ENCODE measurements around the gene CACNB2. TPM values are rescaled to one million over a fixed set of nuclear protein-coding genes. Genes with fewer than 3 reads are reported as not detected.

The CACNB2 gene
- total RNA-seq, 4 donors from 2014 or later, result 11.6 to 13.8 (median 12.1) TPM

- no peak overlapping the region for H3K4me3 ChIP-seq
- H3K36me3 ChIP-seq, result no peaks in the 10 kb centered on the region
- H3K9me3 ChIP-seq, result no peaks in the 10 kb centered on the region
- TF ChIP-seq POLR2A (IDR thresholded peaks at IDR 0.05) (no peak), EP300 (IDR thresholded peaks at IDR 0.05) (no peak), POLR2AphosphoS5 (IDR thresholded peaks at IDR 0.05) (no peak), CTCF (IDR thresholded peaks at IDR 0.05) (no peak)
- H3K4me1 ChIP-seq, result peaks cover 14% of the 10 kb centered on the region
- DNase-seq (ENCODE audit: low spot score in 2 of 2), result no peak
- no peaks in the 10 kb centered on the region for H3K27me3 ChIP-seq
- no peak overlapping the region for H3K27ac ChIP-seq
- 49% methylated on average over 3 of the region's 3 CpGs for WGBS
Measured at GRCh38 chr10:18157881-18158280, 17.7 kb downstream of the CACNB2 start.

GRCh38 chr10:18158773-18159265, 18.6 kb downstream of the CACNB2 start:
- TF ChIP-seq CTCF (IDR thresholded peaks at IDR 0.05) (no peak), EP300 (IDR thresholded peaks at IDR 0.05) (no peak), POLR2AphosphoS5 (IDR thresholded peaks at IDR 0.05) (no peak)
- Histone ChIP-seq H3K36me3 (no peaks in the 10 kb centered on the region), H3K9me3 (no peaks in the 10 kb centered on the region), H3K4me1 (peaks cover 14% of the 10 kb centered on the region), H3K27me3 (no peaks in the 10 kb centered on the region), H3K27ac (no peak overlapping the region), H3K4me3 (no peak overlapping the region)
- WGBS, result 49% methylated on average over 2 of the region's 2 CpGs
- no peak for DNase-seq (ENCODE audit: low spot score in 2 of 2)

DNA sequence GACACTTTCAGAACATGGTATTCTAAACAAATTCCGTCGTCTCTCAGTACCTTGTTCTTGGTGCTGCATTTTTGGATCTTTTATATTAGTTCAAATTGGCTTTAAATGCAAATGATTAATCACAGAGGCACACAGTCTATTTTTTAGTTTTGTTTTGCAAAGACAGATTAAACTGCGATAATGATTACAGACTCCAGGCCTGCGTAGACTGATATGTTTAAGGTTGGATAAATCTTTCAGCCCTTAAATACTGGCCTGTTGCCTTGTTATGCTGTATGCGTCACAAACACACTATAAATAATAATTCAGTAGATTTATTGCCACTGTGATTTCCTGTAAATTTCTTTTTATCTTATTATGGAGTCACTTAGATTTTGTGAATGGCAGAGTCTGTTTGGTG, 19.3 kb downstream of the CACNB2 start:
- H3K4me1 ChIP-seq, result peaks cover 14% of the 10 kb centered on the region
- no peak overlapping the region for H3K27ac ChIP-seq
- WGBS, result 51% methylated on average over 5 of the region's 5 CpGs
- no peaks in the 10 kb centered on the region for H3K27me3 ChIP-seq
- no peaks in the 10 kb centered on the region for H3K9me3 ChIP-seq
- no peak for TF ChIP-seq POLR2A (IDR thresholded peaks at IDR 0.05)
- no peak for TF ChIP-seq EP300 (IDR thresholded peaks at IDR 0.05)
- TF ChIP-seq POLR2AphosphoS5 (IDR thresholded peaks at IDR 0.05), result no peak
- no peak for TF ChIP-seq CTCF (IDR thresholded peaks at IDR 0.05)
- DNase-seq (ENCODE audit: low spot score in 2 of 2), result no peak
- no peaks in the 10 kb centered on the region for H3K36me3 ChIP-seq
- H3K4me3 ChIP-seq, result no peak overlapping the region

- H3K36me3 ChIP-seq, result no peaks in the 10 kb centered on the region
- 86% methylated on average over 7 of the region's 7 CpGs for WGBS
- no peaks in the 10 kb centered on the region for H3K27me3 ChIP-seq
- H3K4me1 ChIP-seq, result peaks cover 14% of the 10 kb centered on the region
- no peak overlapping the region for H3K27ac ChIP-seq
- no peak for DNase-seq (ENCODE audit: low spot score in 2 of 2)
- no peaks in the 10 kb centered on the region for H3K9me3 ChIP-seq
- TF ChIP-seq CTCF (IDR thresholded peaks at IDR 0.05) (no peak), EP300 (IDR thresholded peaks at IDR 0.05) (no peak), POLR2A (IDR thresholded peaks at IDR 0.05) (no peak), POLR2AphosphoS5 (IDR thresholded peaks at IDR 0.05) (no peak)
- no peak overlapping the region for H3K4me3 ChIP-seq
Measured at GRCh38 chr10:18162021-18162627, 21.9 kb downstream of the CACNB2 start.

- Histone ChIP-seq H3K36me3 (no peaks in the 10 kb centered on the region), H3K9me3 (no peaks in the 10 kb centered on the region), H3K4me1 (peaks cover 2% of the 10 kb centered on the region), H3K27ac (no peak overlapping the region), H3K27me3 (no peaks in the 10 kb centered on the region), H3K4me3 (no peak overlapping the region)
- no peak for DNase-seq (ENCODE audit: low spot score in 2 of 2)
- 64% methylated on average over 4 of the region's 4 CpGs for WGBS
- no peak for TF ChIP-seq POLR2AphosphoS5 (IDR thresholded peaks at IDR 0.05)
- TF ChIP-seq POLR2A (IDR thresholded peaks at IDR 0.05), result no peak
Measured at GRCh38 chr10:18164093-18164492, 23.9 kb downstream of the CACNB2 start.
